AG04449 (cell line): ENCODE measurements around the gene CSNK1G1.
"Not testable (repeated sequence)": the region's sequence is repeated elsewhere in the genome, so short reads cannot be mapped to it uniquely, and the experiment has no call there.

Experiments
- CTCF ChIA-PET: fragments of 350-600 bp; formaldehyde crosslinking; extraction: SDS; loops from one replicate; lab custom pipeline; 2021; ENCODE audit warnings: antibody characterized with exemption; lab: Yijun Ruan, JAX
- POLR2A ChIA-PET: fragments of 400-600, 350-600 bp; formaldehyde crosslinking; extraction: SDS; loops from one replicate; lab custom pipeline; 2020; ENCODE audit warnings: antibody characterized with exemption, inconsistent platforms; lab: Yijun Ruan, JAX
- DNase-seq: peaks from one replicate; pipeline ENCODE4 v3.0.0-alpha.2; 2010; ENCODE audit warnings: low read depth, low spot score
- H3K4me3 ChIP-seq: 2 replicates; pipeline ENCODE4 v1.5.1; 2011; ENCODE audit warnings: low read depth, mild to moderate bottlenecking, control low read depth, low read length
- CTCF ChIP-seq: IDR thresholded peaks from one replicate; pipeline ENCODE4 v1.5.1; 2011; ENCODE audit warnings: mild to moderate bottlenecking, moderate library complexity, low read length, control low read depth, inconsistent platforms; ENCODE audit not compliant: insufficient read depth; ENCODE audit errors: missing control alignments

Gene CSNK1G1

GRCh38 chr15:64125978-64126377, 230.0 kb downstream of the CSNK1G1 start:
- no peak overlapping the region for H3K4me3 ChIP-seq
- POLR2A ChIA-PET, result no interaction called here
- CTCF ChIA-PET, result interaction anchor here (2.2 kb wide), 1 partner anchor 28 kb away, joined by 8 read pairs; no protein-coding TSS in a partner anchor
- DNase-seq, result no peak
- no peak for TF ChIP-seq CTCF

- TF ChIP-seq CTCF, result no peak
- POLR2A ChIA-PET, result no interaction called here
- CTCF ChIA-PET, result interaction anchor here (2.1 kb wide), 1 partner anchor 31 kb away, joined by 12 read pairs; no protein-coding TSS in a partner anchor
- DNase-seq, result no peak
- H3K4me3 ChIP-seq, result no peak overlapping the region
Measured at GRCh38 chr15:64122936-64123351, 233.0 kb downstream of the CSNK1G1 start.

GRCh38 chr15:64122444-64122843, 233.5 kb downstream of the CSNK1G1 start:
- TF ChIP-seq CTCF, result no peak
- POLR2A ChIA-PET, result no interaction called here
- CTCF ChIA-PET, result interaction anchor here (1.2 to 2.1 kb wide), 2 partner anchors 13 to 32 kb away, joined by 3 to 12 read pairs; no protein-coding TSS in a partner anchor

GRCh38 chr15:64121614-64122013, 234.4 kb downstream of the CSNK1G1 start:
- no peak overlapping the region for H3K4me3 ChIP-seq
- DNase-seq, result no peak
- POLR2A ChIA-PET, result no interaction called here
- TF ChIP-seq CTCF, result no peak
- CTCF ChIA-PET, result interaction anchor here (1.2 kb wide), 2 partner anchors 14 to 32 kb away, joined by 3 to 5 read pairs; no protein-coding TSS in a partner anchor

More at GRCh38 chr15:64122444-64122843, 233.5 kb downstream of the CSNK1G1 start:
- DNase-seq, result no peak
- H3K4me3 ChIP-seq, result no peak overlapping the region

- CTCF ChIA-PET, POLR2A ChIA-PET, DNase-seq, H3K4me3 ChIP-seq: not testable (repeated sequence)
Measured at GRCh38 chr15:64120322-64120721, 235.7 kb downstream of the CSNK1G1 start.

GRCh38 chr15:64117759-64118487, 238.1 kb downstream of the CSNK1G1 start:
- H3K4me3 ChIP-seq, result no peak overlapping the region
- DNase-seq, result no peak
- TF ChIP-seq CTCF, result no peak
- POLR2A ChIA-PET, result no interaction called here
- CTCF ChIA-PET, result interaction anchor here (1.1 kb wide), 1 partner anchor 13 kb away, joined by 3 read pairs; no protein-coding TSS in a partner anchor
